PFSK-1 (cell line): ENCODE results near the gene ATP2B2.

Experiments used
- POLR2AphosphoS5 ChIP-seq: IDR thresholded peaks from 2 replicates; pipeline ENCODE4 v1.6.1; 2012; ENCODE audit warnings: low read depth, mild to moderate bottlenecking, control low read depth, low read length, moderate library complexity
- SIN3A ChIP-seq: IDR thresholded peaks from 2 replicates; pipeline ENCODE4 v1.6.1; 2012; ENCODE audit warnings: mild to moderate bottlenecking, low read length, moderate library complexity, borderline replicate concordance; ENCODE audit not compliant: insufficient read depth
- TAF1 ChIP-seq: IDR thresholded peaks from 2 replicates; pipeline ENCODE4 v1.6.1; 2012; ENCODE audit warnings: low read length, control low read depth, borderline replicate concordance; ENCODE audit not compliant: insufficient read depth
- TF ChIP-seq, protein P1 (sequence below), 2 experiments: IDR thresholded peaks; 2 replicates each; pipeline versions ENCODE4 v1.6.1 to v1.8.0; 2011 to 2012; ENCODE audit warnings: low read depth in 2 of 2, low read length in 2 of 2, control low read depth in 1 of 2, inconsistent platforms in 1 of 2, mild to moderate bottlenecking in 1 of 2, moderate library complexity in 1 of 2; ENCODE audit not compliant: insufficient read depth in 1 of 2

- TF ChIP-seq POLR2AphosphoS5 (no peak), TAF1 (no peak), SIN3A (no peak)
- TF ChIP-seq, protein P1, sequence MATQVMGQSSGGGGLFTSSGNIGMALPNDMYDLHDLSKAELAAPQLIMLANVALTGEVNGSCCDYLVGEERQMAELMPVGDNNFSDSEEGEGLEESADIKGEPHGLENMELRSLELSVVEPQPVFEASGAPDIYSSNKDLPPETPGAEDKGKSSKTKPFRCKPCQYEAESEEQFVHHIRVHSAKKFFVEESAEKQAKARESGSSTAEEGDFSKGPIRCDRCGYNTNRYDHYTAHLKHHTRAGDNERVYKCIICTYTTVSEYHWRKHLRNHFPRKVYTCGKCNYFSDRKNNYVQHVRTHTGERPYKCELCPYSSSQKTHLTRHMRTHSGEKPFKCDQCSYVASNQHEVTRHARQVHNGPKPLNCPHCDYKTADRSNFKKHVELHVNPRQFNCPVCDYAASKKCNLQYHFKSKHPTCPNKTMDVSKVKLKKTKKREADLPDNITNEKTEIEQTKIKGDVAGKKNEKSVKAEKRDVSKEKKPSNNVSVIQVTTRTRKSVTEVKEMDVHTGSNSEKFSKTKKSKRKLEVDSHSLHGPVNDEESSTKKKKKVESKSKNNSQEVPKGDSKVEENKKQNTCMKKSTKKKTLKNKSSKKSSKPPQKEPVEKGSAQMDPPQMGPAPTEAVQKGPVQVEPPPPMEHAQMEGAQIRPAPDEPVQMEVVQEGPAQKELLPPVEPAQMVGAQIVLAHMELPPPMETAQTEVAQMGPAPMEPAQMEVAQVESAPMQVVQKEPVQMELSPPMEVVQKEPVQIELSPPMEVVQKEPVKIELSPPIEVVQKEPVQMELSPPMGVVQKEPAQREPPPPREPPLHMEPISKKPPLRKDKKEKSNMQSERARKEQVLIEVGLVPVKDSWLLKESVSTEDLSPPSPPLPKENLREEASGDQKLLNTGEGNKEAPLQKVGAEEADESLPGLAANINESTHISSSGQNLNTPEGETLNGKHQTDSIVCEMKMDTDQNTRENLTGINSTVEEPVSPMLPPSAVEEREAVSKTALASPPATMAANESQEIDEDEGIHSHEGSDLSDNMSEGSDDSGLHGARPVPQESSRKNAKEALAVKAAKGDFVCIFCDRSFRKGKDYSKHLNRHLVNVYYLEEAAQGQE (IDR thresholded peaks at IDR 0.05; ENCODE audit: insufficient read depth in 1 of 2, low read depth in 2 of 2, low read length in 2 of 2) = no peak
These were observed 221.7 kb downstream of the ATP2B2 start for GRCh38 chr3:10283638-10284037.
